ENCODE measurements around the gene GINS1.
"Not testable (repeated sequence)": the region's sequence is repeated elsewhere in the genome, so short reads cannot be mapped to it uniquely, and the experiment has no call there.

GINS1 gene

GRCh38 chr20:25457886-25458680 is 50.6 kb downstream of the GINS1 start:
- DNase-seq = no peak

DNA sequence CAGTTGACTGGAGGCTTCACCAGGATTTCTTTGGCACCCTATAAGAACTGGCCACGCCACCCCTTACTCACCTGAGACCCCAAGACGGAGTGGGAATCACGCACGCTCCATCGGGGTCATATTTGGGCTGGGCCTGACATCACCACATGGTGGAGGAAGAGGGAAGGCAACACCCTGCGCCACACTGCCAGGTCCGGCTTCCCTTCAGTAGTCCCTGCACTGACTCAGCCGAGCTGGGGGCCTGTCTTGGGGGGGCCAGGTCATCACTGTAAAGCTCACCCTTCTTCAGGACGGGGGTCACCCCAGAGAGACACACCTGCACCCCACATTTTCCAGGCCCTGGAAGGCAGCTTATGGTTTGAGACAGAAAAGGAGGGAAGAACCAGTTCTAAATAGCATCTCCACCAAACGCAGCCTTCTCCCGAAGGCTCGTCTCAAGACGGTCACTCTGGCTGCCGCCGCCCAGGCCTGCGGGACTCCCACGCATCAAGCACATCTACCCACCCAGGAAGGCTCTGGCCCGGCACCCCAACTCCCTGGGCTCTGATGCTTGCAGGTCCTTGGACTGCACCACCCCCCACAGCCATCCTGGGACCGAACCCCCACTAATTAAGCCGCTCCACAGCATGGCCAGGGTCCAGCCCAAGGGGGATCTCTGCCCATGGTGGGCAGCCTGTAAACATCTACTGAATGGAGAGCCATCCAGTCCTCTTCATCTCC is 51.8 kb downstream of the GINS1 start:
- no peak for DNase-seq

GRCh38 chr20:25459916-25460535 is 52.6 kb downstream of the GINS1 start:
- DNase-seq = no peak

DNA sequence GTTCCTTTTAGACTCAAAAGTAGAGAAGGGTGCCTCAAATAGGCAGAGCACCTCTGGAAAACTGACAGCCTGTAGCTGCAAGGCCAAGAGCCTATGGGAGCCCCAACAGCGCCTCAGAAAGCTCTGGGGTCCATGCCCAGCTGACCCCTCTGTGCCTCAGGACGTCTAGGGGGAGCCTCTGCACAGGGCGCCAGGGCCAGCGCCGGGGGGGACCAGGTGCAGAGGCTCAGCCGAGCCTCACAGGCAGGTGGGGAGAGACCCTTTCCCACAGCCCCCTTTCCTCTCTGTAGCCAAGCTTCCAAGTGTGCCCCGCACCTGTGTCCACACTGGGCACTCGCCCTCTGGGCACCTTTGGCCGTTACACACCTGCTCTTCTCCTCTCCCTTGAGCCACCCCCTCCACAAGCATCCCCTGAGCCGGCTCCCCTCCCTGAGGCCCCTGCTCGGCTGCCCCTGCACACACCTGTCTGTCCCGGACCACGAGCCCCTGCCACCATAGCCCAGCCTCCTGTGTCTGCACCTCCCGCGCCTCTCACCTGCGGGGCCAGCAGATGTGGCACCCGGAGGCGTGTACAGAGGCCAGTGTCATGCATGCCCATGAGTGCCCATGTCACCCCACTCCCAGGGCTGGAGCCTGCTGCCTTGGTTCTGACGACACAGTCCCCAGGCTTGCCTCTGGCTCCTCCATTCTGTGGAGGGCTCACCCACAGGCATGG is 53.2 kb downstream of the GINS1 start:
- DNase-seq = no peak

DNA sequence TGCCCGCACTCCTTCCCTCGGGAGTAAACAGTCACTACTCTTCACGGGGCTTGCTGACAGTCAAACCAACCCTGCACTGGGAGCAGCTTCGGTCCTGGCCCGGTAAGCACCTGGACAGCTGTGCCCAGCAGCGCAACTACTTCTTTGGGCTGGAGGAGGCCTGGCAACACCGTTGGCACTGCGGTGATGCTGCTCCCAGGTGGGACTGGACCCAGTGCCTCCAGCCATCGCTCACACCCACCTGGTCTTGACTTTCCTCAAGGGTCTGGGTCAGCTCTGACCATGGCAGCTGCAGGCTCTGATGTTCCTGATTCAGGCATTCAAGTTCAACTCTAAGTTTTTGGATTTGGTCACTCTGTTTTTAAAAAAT is 53.8 kb downstream of the GINS1 start:
- no peak for DNase-seq

DNA sequence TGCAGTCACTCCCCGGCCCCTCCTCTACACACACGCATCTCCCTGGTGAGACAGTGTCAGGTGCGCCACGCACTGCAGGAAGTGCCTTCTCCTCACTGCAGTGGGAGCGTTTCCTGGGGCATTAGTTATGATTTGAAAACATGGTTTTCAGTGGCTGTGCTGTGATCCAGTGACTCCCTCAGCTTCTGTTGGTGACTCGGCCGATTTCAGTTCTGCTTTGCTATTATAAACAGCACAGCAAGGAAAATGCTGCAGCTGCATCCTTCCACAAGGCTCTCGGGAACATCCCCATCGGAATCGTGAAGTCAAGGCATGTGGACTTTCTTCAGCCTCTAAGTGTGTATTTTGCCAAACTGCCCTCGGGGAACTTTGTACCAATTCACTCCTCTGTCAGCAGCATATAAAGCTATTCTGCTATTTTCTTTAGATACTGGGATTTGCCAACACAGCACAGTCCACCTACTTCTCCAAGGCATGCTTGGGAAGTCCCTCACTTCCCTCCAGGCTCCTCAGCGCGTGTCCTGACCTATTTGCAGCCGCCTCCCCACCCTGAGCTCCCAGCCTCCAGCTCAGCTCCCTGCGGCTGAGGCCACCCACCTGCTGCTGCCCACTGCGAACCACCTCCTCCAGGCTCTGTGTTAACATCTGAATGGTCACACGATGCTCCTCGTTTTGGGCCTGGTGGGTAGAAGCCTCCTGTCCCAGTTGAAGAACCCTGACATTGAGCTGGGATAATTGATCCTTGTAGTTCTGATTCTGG is 54.5 kb downstream of the GINS1 start:
- no peak for DNase-seq

DNA sequence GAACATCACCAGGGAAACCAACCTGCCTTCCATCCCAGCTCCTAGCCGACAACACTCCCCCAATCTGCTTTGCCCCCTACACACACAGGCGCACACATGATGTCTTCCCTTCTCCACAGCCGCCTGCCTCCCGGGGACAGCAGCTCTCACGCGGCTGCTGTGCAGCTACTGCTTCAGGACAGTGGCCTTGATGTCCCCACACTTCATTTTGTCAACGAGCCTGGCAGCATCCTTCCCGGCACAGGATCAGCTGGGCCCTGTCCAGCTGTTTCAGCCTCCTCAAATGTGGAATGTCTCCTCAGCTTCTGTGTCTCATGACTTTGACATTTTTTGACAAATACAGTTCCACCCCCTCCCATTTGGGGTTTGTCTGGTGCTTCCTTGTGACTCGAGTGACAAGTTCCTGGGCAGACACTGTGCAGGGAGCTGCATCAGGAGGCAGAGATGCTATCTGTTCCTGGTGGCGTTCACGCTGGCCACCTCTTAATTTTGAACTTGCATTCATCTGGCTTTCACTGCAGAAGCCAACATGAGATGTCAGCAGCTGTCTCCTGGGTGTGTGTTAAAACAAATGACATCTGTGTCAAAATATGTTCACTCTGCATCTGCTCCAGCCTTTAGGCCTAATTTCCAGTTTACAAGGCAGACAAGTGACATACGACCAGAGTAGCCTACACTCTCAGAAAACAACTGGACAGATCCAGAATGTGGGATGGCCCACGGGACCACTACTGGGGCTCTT is 57.2 kb downstream of the GINS1 start:
- DNase-seq = no peak

DNA sequence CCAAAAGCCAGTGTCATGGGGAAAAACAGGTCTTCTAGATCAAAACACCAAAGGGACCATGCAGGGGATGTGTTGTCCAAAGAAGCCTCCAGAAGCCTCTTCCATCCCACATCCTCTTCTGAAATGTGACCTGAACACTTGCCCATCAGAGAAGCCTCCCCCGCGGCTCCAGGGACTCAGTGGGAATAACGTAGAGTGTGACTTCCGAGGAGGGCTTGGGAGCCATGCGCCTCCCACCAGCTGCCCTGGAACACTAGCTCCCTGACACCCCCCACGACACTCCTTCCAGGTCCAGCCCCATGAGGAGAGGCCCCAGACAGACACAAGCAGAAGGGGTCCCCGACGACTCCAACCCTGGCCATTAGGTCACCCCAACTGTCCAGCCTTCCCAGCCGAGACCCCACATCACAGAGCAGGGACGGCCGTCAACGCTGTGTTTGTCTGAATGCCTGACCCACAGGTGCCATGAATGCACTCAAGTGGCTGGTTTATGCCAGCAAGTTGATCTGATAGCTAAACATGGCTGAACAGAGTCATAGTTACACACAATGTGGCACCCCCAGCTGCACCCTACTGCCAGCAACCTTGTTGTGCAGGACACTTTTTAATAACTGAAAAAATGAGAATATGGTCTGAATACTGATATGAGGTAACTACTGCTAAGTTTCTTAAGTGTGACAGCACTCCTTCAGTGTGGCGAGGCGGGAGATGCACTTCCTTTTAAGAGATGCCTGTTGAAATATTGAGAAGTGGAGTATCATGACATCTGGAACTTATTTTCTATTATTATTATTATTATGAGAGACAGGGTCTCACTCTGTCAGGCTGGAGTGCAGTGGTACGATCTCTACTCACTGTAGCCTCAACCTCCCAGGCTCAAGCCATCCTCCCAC is 58.0 kb downstream of the GINS1 start:
- DNase-seq = no peak

GRCh38 chr20:25466846-25467245 is 59.4 kb downstream of the GINS1 start:
- no peak for DNase-seq

GRCh38 chr20:25467441-25467840 is 60.0 kb downstream of the GINS1 start:
- DNase-seq = no peak

- DNase-seq = no peak
These were observed 60.9 kb downstream of the GINS1 start for GRCh38 chr20:25468126-25469075.

GRCh38 chr20:25469558-25469957 is 62.1 kb downstream of the GINS1 start:
- DNase-seq = no peak

GRCh38 chr20:25470045-25470444 is 62.6 kb downstream of the GINS1 start:
- peak; percentile 38 to 39 for DNase-seq

DNA sequence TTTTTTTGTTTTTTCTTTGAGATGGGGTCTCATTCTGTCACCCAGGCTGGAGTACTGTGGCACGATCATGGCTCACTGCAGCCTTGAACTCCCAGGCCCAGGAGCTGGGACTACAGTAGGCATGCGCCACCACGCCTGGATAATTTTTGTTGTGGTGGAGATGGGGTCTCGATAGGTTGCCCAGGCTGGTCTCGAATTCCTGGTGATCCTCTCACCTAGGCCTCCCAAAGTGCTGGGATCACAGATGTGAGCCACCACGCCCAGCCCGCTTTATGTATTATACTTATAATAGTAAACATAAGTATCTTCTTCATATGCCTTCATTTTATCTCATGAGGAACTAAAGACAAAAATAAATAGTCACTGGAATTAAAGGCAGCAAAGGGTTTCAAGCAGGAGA is 63.5 kb downstream of the GINS1 start:
- no peak for DNase-seq

DNA sequence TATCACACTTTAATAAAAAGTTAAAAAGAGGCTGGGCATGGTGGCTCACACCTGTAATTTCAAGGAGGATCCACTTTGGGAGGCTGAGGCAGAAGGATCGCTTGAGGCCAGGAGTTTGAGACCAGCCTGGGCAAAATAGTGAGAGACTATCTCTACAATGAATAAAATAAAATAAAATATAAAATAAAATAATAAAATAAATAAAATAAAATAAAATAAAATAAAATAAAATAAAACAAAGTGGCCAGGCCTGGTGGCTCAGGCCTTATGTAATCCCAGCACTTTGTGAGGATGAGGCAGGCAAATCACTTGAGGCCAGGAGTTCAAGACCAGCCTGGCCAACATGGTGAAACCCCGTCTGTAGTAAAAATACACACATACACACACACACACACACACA is 65.8 kb downstream of the GINS1 start:
- DNase-seq = not testable (repeated sequence)

- no peak for DNase-seq
These were observed 68.9 kb downstream of the GINS1 start for GRCh38 chr20:25476106-25477013.

DNA sequence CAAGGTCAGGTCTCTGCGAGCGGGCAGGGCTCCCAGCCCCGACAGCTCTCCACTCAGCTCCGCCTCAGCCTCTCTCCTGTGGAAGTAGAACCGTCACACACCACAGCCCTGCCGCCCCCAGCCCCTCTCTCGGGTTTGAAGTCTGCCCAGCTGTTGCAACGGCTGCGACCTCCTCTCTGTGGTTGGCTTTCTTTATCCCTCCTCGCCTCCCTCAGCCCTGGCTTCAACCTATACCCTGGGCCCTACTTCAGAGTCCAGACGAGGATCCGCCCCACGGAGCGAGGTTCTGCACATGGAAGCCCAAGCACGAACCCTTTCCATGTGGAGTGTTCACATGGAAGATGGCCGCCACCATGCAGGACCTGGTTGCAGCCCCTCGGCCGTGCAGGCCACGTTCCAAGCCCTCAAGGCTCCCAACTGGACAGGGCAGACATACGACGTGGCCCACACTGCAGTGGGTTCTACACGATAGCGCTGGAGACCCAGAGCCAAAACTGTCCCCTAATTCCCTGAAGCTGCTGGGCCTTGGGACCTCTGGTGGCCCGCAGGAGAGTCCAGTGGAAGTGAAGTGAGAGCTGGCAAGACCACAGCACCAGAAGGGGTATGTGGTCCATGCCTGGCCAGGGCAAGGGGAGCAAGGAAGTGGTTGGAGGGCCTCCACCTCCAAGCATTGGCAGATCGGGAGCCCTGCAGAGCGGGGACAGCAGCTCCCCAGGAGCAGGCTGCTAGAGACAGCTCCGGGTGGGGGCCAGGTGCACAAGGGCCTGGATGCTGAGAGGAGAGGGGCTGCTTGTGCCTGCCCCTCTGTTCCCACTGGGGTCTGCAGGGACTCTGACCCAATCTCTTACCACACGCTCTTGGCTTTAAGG is 69.8 kb downstream of the GINS1 start:
- no peak for DNase-seq
